Upper lobe of left lung (tissue), 6 donors: ENCODE measurements around the gene VLDLR. TPM values are rescaled to one million over a fixed set of nuclear protein-coding genes. Genes with fewer than 3 reads are reported as not detected.

Experiments
- ATAC-seq, 2 donors: fragments of 200-7000 bp; cut with Tn5 transposase; one replicate each; pipeline ENCODE4 v1.9.1; 2022; ENCODE audit warnings: mild to moderate bottlenecking in 2 of 2, moderate library complexity in 2 of 2; ENCODE audit not compliant: low FRiP score in 2 of 2
- DNase-seq, 2 donors: peaks; one replicate each; pipeline ENCODE4 v3.0.0-alpha.2; 2019 to 2020
- H3K27ac ChIP-seq, 4 donors: fragments of 200-600 bp; sonication (generic); one replicate each; pipeline ENCODE4 v1.5.1; 2016 to 2019
- H3K27me3 ChIP-seq, 4 donors: fragments of 200-600 bp; sonication (generic); one replicate each; pipeline ENCODE4 v1.5.1; 2017 to 2019
- H3K36me3 ChIP-seq, 4 donors: fragments of 200-600 bp; sonication (generic); one replicate each; pipeline ENCODE4 v1.5.1; 2016 to 2019
- H3K4me1 ChIP-seq, 4 donors: fragments of 200-600 bp; sonication (generic); one replicate each; pipeline ENCODE4 v1.5.1; 2018 to 2019
- H3K4me3 ChIP-seq, 4 donors: fragments of 200-600 bp; sonication (generic); one replicate each; pipeline ENCODE4 v1.5.1; 2017 to 2019; ENCODE audit warnings: mild to moderate bottlenecking in 2 of 4, moderate library complexity in 1 of 4
- H3K9me3 ChIP-seq, 4 donors: fragments of 200-600 bp; sonication (generic); one replicate each; pipeline ENCODE4 v1.5.1; 2018 to 2019
- EP300 ChIP-seq, 4 donors: sonication (generic); formaldehyde crosslinking; IDR thresholded peaks; one replicate each; pipeline ENCODE4 v1.5.1; 2017; ENCODE audit warnings: antibody characterized with exemption in 4 of 4, control low read depth in 2 of 4
- POLR2A ChIP-seq, 4 donors: fragments of 450-650 bp; IDR thresholded peaks; one replicate each; pipeline ENCODE4 v1.5.1; 2016 to 2017; ENCODE audit warnings: antibody characterized with exemption in 4 of 4, mild to moderate bottlenecking in 2 of 4
- POLR2AphosphoS5 ChIP-seq, 2 donors: sonication (generic); formaldehyde crosslinking; IDR thresholded peaks; one replicate each; pipeline ENCODE4 v1.5.1; 2017; ENCODE audit warnings: antibody characterized with exemption in 2 of 2
- WGBS, 2 donors: methylation state at CpG; one replicate each; pipeline ENCODE4 v1.1.5; 2017 to 2018; 5-methylcytosine and 5-hydroxymethylcytosine counted together
- total RNA-seq, 6 donors: library from RNA; depleted of rRNA in 4 of 6; stranded (reverse); fragments of >200 nt in 4 of 6; gene quantifications; one replicate each; pipeline versions ENCODE4 v1.1.0 to v1.2.1, GENCODE V29; 2016 to 2021
- TF ChIP-seq, protein P1 (sequence below), 6 experiments: fragments of 450-650 bp in 4 of 6; fragments of 200-600 bp in 2 of 6; sonication (generic) in 2 of 6; IDR thresholded peaks; one replicate each; pipeline ENCODE4 v1.5.1; 2016 to 2019; ENCODE audit warnings: antibody characterized with exemption in 6 of 6
- donor health status: DM: no; HTN: no; CAD: no; lungs with moderate emphysema.
- donor health status: DM: no; HTN: yes; CAD: no; lungs with severe emphysema.

VLDLR gene
- total RNA-seq, 6 donors from 2014 or later: 3.1 to 25.3 (median 11.9) TPM

DNA sequence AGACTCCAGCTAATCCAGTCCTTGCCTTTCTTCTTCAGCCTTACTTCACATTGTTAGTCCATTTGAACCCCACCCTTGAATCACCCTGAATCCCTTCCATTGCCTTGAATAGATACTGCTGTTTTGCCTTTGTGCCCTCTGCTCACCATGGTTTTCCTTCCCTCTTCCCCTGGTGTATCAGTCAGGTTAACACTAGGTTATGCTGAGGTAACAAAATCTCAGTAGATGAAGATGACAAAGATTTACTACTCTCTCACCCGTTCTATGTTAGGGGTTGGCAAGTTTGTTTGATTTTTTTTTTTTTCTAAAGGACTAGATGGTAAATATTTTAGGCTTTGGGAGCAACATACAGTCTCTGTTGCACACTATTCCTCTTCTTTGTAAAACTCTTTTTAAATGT, 3.3 kb upstream of the VLDLR start:
- Histone ChIP-seq H3K36me3 (no peaks in the 10 kb centered on the region), H3K27me3 (peaks cover 0 to 8% (median 1%) of the 10 kb centered on the region in 4 donors), H3K4me3 (no peak overlapping the region), H3K9me3 (no peaks in the 10 kb centered on the region), H3K27ac (no peak overlapping the region), H3K4me1 (peaks cover 14 to 28% (median 19%) of the 10 kb centered on the region in 4 donors)
- no peak for DNase-seq
- no peak for ATAC-seq
- no peak for TF ChIP-seq POLR2A (IDR thresholded peaks at IDR 0.05)
- TF ChIP-seq, protein P1, sequence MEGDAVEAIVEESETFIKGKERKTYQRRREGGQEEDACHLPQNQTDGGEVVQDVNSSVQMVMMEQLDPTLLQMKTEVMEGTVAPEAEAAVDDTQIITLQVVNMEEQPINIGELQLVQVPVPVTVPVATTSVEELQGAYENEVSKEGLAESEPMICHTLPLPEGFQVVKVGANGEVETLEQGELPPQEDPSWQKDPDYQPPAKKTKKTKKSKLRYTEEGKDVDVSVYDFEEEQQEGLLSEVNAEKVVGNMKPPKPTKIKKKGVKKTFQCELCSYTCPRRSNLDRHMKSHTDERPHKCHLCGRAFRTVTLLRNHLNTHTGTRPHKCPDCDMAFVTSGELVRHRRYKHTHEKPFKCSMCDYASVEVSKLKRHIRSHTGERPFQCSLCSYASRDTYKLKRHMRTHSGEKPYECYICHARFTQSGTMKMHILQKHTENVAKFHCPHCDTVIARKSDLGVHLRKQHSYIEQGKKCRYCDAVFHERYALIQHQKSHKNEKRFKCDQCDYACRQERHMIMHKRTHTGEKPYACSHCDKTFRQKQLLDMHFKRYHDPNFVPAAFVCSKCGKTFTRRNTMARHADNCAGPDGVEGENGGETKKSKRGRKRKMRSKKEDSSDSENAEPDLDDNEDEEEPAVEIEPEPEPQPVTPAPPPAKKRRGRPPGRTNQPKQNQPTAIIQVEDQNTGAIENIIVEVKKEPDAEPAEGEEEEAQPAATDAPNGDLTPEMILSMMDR (IDR thresholded peaks at IDR 0.05): no peak
- no peak for TF ChIP-seq EP300 (IDR thresholded peaks at IDR 0.05)
- TF ChIP-seq POLR2AphosphoS5 (IDR thresholded peaks at IDR 0.05): no peak
- 93 to 100% methylated on average over 1 of the region's 1 CpG for WGBS, 2 donors

DNA sequence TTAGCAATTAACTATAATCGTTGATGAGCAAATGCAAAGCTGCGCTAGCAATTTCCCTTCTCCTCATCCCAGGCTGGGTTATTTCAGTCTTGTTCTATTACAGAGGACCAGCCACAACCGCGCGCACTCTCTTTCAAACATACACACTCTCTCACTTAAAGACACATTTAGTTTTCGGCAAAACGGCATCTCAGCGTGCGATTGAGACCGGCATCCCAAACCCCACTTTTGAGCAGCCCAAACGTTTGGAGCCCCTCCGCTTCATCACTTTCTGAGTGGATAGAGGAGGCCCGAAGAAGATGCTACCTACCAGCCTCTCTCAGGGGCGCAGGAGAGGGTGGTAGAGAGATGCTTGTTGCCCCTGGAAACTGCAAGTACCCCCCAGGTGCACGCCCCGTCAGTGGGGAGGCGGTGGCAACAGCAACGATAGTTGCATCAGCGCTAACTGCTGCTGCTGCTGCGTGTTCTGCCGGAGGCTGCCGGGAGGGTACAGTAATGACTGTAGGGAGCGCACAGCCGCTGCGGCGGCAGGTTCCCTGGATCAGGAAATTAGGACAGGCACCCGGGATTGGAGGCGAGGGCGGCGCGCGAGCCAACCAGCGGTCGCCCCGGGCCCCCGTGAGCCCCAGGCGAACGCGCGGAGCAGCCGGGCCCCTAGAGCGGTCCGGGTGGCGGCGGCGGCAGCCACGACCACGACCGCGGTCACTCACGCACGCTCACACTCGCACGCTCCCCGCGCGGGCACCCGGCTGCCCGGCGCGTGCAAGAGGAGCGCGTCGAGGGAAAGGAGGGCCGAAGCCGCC, 467 bp upstream of the VLDLR start:
- Histone ChIP-seq H3K4me3 (peak overlapping the region; percentile 50 to 84 (median 59)), H3K9me3 (no peaks in the 10 kb centered on the region), H3K36me3 (no peaks in the 10 kb centered on the region), H3K27ac (peak overlapping the region; percentile 82 to 88 (median 86)), H3K27me3 (peaks cover 0 to 8% (median 1%) of the 10 kb centered on the region in 4 donors), H3K4me1 (peaks cover 22 to 45% (median 25%) of the 10 kb centered on the region in 4 donors)
- peak; percentile 89 to 93 for DNase-seq
- 10 to 19% methylated on average over 13 to 34 of the region's 66 CpGs for WGBS, 2 donors
- TF ChIP-seq, protein P1 (IDR thresholded peaks at IDR 0.05): peak in 2 of 6 experiments; percentile 32 to 47
- peak; percentile 32 to 50 for TF ChIP-seq POLR2AphosphoS5 (IDR thresholded peaks at IDR 0.05)
- TF ChIP-seq POLR2A (IDR thresholded peaks at IDR 0.05): peak in 1 of 4 donors; percentile 52
- no peak for TF ChIP-seq EP300 (IDR thresholded peaks at IDR 0.05)
- ATAC-seq: peak; percentile 80 to 87

DNA sequence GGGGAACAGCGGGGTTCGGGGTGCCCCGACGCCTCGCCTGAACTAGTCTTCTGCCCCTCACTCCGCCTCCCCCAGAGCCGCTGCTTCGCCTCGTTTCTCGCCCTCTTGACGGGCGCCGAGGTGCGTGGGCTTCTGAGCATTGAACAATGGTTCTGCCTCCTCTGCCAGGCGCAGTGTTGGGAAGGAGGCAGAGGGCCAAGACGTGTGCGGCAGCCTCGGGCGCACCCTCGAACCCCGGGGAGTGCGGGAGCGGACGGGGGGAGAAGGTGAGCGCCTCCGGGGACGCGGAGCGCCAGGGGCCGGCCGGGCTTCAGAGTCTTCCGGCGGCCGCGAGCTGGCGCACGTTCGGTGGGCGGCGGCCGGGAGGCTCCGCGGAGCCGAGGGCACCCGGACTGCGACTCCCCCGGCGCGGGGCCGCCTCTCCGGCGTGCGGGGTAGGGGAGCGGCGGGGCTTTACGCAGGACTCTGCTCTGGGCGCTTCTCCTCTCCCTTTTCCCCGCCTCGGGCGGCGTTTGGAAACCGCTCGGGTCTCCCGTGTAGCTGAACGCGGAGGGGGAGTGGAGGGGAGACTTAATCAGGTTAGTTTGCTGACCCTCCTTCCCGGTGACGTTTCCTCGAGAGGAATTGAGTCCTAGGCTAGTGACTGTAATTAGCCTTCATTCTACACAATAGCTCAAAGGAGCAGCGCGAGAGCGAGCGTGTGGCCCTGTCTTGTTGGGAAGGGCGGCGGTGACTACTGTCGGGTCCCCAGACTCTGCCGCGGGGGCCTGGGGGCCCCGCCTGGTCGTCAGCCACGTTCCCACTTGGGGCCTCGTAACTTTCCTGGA, 1.1 kb downstream of the VLDLR start:
- 1 to 4% methylated on average over 44 to 57 of the region's 82 CpGs for WGBS, 2 donors
- TF ChIP-seq POLR2AphosphoS5 (IDR thresholded peaks at IDR 0.05): no peak
- peaks cover 0 to 8% (median 1%) of the 10 kb centered on the region in 4 donors for H3K27me3 ChIP-seq
- H3K4me1 ChIP-seq: peaks cover 22 to 45% (median 25%) of the 10 kb centered on the region in 4 donors
- DNase-seq (peak in 1 of 2 donors; percentile 89), ATAC-seq (peak; percentile 21 to 52)
- H3K4me3 ChIP-seq: peak overlapping the region; percentile 50 to 84 (median 59)
- H3K36me3 ChIP-seq: no peaks in the 10 kb centered on the region
- peak overlapping the region; percentile 82 to 88 (median 86) for H3K27ac ChIP-seq
- H3K9me3 ChIP-seq: no peaks in the 10 kb centered on the region

DNA sequence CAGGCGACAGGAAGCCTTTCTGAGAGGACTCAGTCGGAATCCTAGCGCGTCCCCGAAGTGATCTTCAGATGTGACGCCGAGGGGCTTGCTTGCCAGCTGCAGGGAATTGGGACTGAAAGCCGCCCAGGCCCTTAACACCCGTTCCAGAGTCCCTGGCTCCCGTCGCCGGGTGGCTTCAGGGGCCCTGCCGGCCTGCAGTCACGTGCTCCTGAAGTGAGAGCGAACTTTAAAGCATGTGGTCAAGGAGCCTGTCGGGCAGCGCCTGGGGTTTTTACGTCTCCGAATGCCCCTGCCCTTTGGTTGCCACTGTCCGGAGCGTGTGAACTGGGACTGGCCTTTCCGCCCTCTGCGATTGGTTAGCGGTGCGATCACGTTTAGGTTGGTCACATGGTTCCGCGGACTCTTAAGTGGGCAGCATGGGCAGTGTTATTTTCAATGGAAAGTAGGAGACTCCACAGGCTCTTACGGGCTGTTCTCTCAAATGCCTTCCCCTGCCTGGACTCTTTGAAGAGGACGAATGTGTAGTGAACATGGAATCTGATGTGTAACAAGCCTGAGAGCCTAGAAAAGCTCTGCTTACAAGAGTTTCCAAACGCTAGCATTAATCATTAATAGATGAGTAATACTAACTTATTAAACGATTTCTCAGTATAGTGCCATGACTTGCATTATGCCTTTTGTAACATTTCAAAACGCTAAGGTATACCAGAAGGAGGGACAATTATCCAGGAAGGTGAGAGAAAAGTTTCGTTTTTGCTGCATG, 1.9 kb downstream of the VLDLR start:
- 23 to 43% methylated on average over 8 to 28 of the region's 34 CpGs for WGBS, 2 donors
- H3K27ac ChIP-seq: peak overlapping the region; percentile 82 to 88 (median 86)
- H3K9me3 ChIP-seq: no peaks in the 10 kb centered on the region
- TF ChIP-seq, protein P1 (IDR thresholded peaks at IDR 0.05): no peak
- TF ChIP-seq POLR2A (IDR thresholded peaks at IDR 0.05) (peak in 3 of 4 donors; percentile 21 to 67 (median 53)), EP300 (IDR thresholded peaks at IDR 0.05) (no peak), POLR2AphosphoS5 (IDR thresholded peaks at IDR 0.05) (peak; percentile 33 to 77)
- DNase-seq (peak; percentile 83 to 87), ATAC-seq (peak; percentile 60 to 85)
- peak overlapping the region; percentile 50 to 84 (median 59) for H3K4me3 ChIP-seq
- H3K36me3 ChIP-seq: no peaks in the 10 kb centered on the region
- peaks cover 0 to 8% (median 1%) of the 10 kb centered on the region in 4 donors for H3K27me3 ChIP-seq
- peaks cover 22 to 45% (median 25%) of the 10 kb centered on the region in 4 donors for H3K4me1 ChIP-seq
